Measurements from ENCODE around the gene CD93.

Gene CD93

GRCh38 chr20:23086931-23087411 is 847 bp upstream of the CD93 start:
- peaks cover 24% of the 10 kb centered on the region for H3K27me3 Mint-ChIP-seq
- no peaks in the 10 kb centered on the region for H3K36me3 Mint-ChIP-seq
- H3K4me1 Mint-ChIP-seq: peaks cover 8% of the 10 kb centered on the region
- H3K9me3 Mint-ChIP-seq: no peaks in the 10 kb centered on the region
- H3K27ac Mint-ChIP-seq: no peak overlapping the region
- no peak for DNase-seq
- CTCF ChIA-PET: interaction anchor here (0.9 to 1.4 kb wide), 2 partner anchors 36 to 72 kb away, joined by 3 to 6 read pairs; no protein-coding TSS in a partner anchor
- H3K4me3 Mint-ChIP-seq: no peak overlapping the region

- no peak for DNase-seq
- Mint-ChIP-seq H3K9me3 (no peaks in the 10 kb centered on the region), H3K36me3 (no peaks in the 10 kb centered on the region), H3K27me3 (peaks cover 26% of the 10 kb centered on the region), H3K27ac (no peak overlapping the region), H3K4me3 (no peak overlapping the region), H3K4me1 (peaks cover 8% of the 10 kb centered on the region)
- CTCF ChIA-PET: interaction anchor here (1.4 kb wide), 1 partner anchor 34 kb away, joined by 6 read pairs; no protein-coding TSS in a partner anchor
Measured at GRCh38 chr20:23085436-23086055, 578 bp downstream of the CD93 start.

GRCh38 chr20:23084845-23085365 is 1.2 kb downstream of the CD93 start:
- no peak overlapping the region for H3K4me3 Mint-ChIP-seq
- H3K4me1 Mint-ChIP-seq: peaks cover 8% of the 10 kb centered on the region
- CTCF ChIA-PET: no interaction called here

GRCh38 chr20:23084282-23084844 is 1.8 kb downstream of the CD93 start:
- CTCF ChIA-PET: no interaction called here
- Mint-ChIP-seq H3K4me1 (peaks cover 8% of the 10 kb centered on the region), H3K36me3 (no peaks in the 10 kb centered on the region)

More at GRCh38 chr20:23084845-23085365, 1.2 kb downstream of the CD93 start:
- no peak for DNase-seq
- Mint-ChIP-seq H3K27me3 (peaks cover 24% of the 10 kb centered on the region), H3K9me3 (no peaks in the 10 kb centered on the region), H3K36me3 (no peaks in the 10 kb centered on the region), H3K27ac (no peak overlapping the region)

GRCh38 chr20:23083553-23084220 is 2.4 kb downstream of the CD93 start:
- Mint-ChIP-seq H3K27me3 (peaks cover 27% of the 10 kb centered on the region), H3K27ac (no peak overlapping the region), H3K4me3 (no peak overlapping the region), H3K9me3 (no peaks in the 10 kb centered on the region), H3K4me1 (peaks cover 8% of the 10 kb centered on the region), H3K36me3 (no peaks in the 10 kb centered on the region)
- CTCF ChIA-PET: no interaction called here
- no peak for DNase-seq

More at GRCh38 chr20:23084282-23084844, 1.8 kb downstream of the CD93 start:
- Mint-ChIP-seq H3K27ac (no peak overlapping the region), H3K9me3 (no peaks in the 10 kb centered on the region), H3K4me3 (no peak overlapping the region), H3K27me3 (peaks cover 24% of the 10 kb centered on the region)
- DNase-seq: no peak

- Mint-ChIP-seq H3K4me3 (no peak overlapping the region), H3K27me3 (peaks cover 27% of the 10 kb centered on the region), H3K4me1 (peaks cover 8% of the 10 kb centered on the region), H3K27ac (no peak overlapping the region), H3K9me3 (no peaks in the 10 kb centered on the region), H3K36me3 (no peaks in the 10 kb centered on the region)
- CTCF ChIA-PET: no interaction called here
- no peak for DNase-seq
Measured at GRCh38 chr20:23082846-23083552, 3.1 kb downstream of the CD93 start.

GRCh38 chr20:23081263-23081819 is 4.8 kb downstream of the CD93 start:
- CTCF ChIA-PET: no interaction called here
- no peaks in the 10 kb centered on the region for H3K9me3 Mint-ChIP-seq
- no peaks in the 10 kb centered on the region for H3K36me3 Mint-ChIP-seq
- H3K27ac Mint-ChIP-seq: no peak overlapping the region
- no peak overlapping the region for H3K4me3 Mint-ChIP-seq
- H3K27me3 Mint-ChIP-seq: peaks cover 24% of the 10 kb centered on the region
- peaks cover 3% of the 10 kb centered on the region for H3K4me1 Mint-ChIP-seq
- no peak for DNase-seq

- Mint-ChIP-seq H3K27ac (no peak overlapping the region), H3K4me3 (no peak overlapping the region), H3K36me3 (no peaks in the 10 kb centered on the region), H3K9me3 (no peaks in the 10 kb centered on the region), H3K4me1 (no peaks in the 10 kb centered on the region), H3K27me3 (peaks cover 24% of the 10 kb centered on the region)
- no peak for DNase-seq
- CTCF ChIA-PET: no interaction called here
Measured at GRCh38 chr20:23080521-23080920, 5.6 kb downstream of the CD93 start.

GRCh38 chr20:23079926-23080325 is 6.2 kb downstream of the CD93 start:
- Mint-ChIP-seq H3K27me3 (peaks cover 24% of the 10 kb centered on the region), H3K27ac (no peak overlapping the region), H3K4me1 (no peaks in the 10 kb centered on the region), H3K36me3 (no peaks in the 10 kb centered on the region), H3K9me3 (no peaks in the 10 kb centered on the region), H3K4me3 (no peak overlapping the region)
- DNase-seq: no peak
- CTCF ChIA-PET: interaction anchor here (1.1 kb wide), 1 partner anchor 15 kb away, joined by 3 read pairs; no protein-coding TSS in a partner anchor

- CTCF ChIA-PET: interaction anchor here (1.1 kb wide), 1 partner anchor 16 kb away, joined by 3 read pairs; no protein-coding TSS in a partner anchor
- Mint-ChIP-seq H3K4me1 (no peaks in the 10 kb centered on the region), H3K4me3 (no peak overlapping the region), H3K27me3 (peaks cover 15% of the 10 kb centered on the region), H3K27ac (no peak overlapping the region), H3K36me3 (no peaks in the 10 kb centered on the region), H3K9me3 (no peaks in the 10 kb centered on the region)
- no peak for DNase-seq
Measured at GRCh38 chr20:23079016-23079351, 7.1 kb downstream of the CD93 start.

- CTCF ChIA-PET: no interaction called here
- H3K4me1 Mint-ChIP-seq: no peaks in the 10 kb centered on the region
- H3K27me3 Mint-ChIP-seq: peaks cover 15% of the 10 kb centered on the region
- H3K27ac Mint-ChIP-seq: no peak overlapping the region
- no peaks in the 10 kb centered on the region for H3K36me3 Mint-ChIP-seq
- no peak for DNase-seq
- no peaks in the 10 kb centered on the region for H3K9me3 Mint-ChIP-seq
- no peak overlapping the region for H3K4me3 Mint-ChIP-seq
Measured at GRCh38 chr20:23078351-23079015, 7.6 kb downstream of the CD93 start.

GRCh38 chr20:23077277-23077676 is 8.8 kb downstream of the CD93 start:
- Mint-ChIP-seq H3K27ac (no peak overlapping the region), H3K9me3 (no peaks in the 10 kb centered on the region), H3K4me3 (no peak overlapping the region), H3K27me3 (peaks cover 15% of the 10 kb centered on the region), H3K4me1 (no peaks in the 10 kb centered on the region), H3K36me3 (no peaks in the 10 kb centered on the region)
- no peak for DNase-seq
- CTCF ChIA-PET: no interaction called here

- no peak overlapping the region for H3K27ac Mint-ChIP-seq
Measured at GRCh38 chr20:23074052-23074451, 12.1 kb downstream of the CD93 start.

More at GRCh38 chr20:23074052-23074451, 12.1 kb downstream of the CD93 start:
- no peak for DNase-seq
- no peak overlapping the region for H3K4me3 Mint-ChIP-seq
- no peaks in the 10 kb centered on the region for H3K9me3 Mint-ChIP-seq
- CTCF ChIA-PET: no interaction called here
- H3K36me3 Mint-ChIP-seq: no peaks in the 10 kb centered on the region
- no peaks in the 10 kb centered on the region for H3K4me1 Mint-ChIP-seq
- peaks cover 6% of the 10 kb centered on the region for H3K27me3 Mint-ChIP-seq
